Bronchial epithelial cell (primary cell): ENCODE data around the gene GOT2. TPM values are rescaled to one million over a fixed set of nuclear protein-coding genes. Genes with fewer than 3 reads are reported as not detected.
A peak's percentile ranks its signal among the peaks of the same experiment; 100 is the strongest.

Source experiments
- DNase-seq: peaks from one replicate; pipeline ENCODE4 v3.0.0-alpha.2; 2010; ENCODE audit warnings: low read depth
- FAIRE-seq: peaks from 2 replicates; lab custom pipeline; 2011; peaks lifted over from hg19 to GRCh38; lab: Jason Lieb, UNC
- H3K27me3 ChIP-seq: 2 replicates; pipeline ENCODE4 v1.5.1; 2011; ENCODE audit warnings: low read length; ENCODE audit not compliant: control insufficient read depth, insufficient read depth
- H3K36me3 ChIP-seq: 2 replicates; pipeline ENCODE4 v1.5.1; 2011; ENCODE audit warnings: low read length; ENCODE audit not compliant: control insufficient read depth, insufficient read depth
- H3K4me3 ChIP-seq: 2 replicates; pipeline ENCODE4 v1.5.1; 2011; ENCODE audit warnings: mild to moderate bottlenecking, low read depth, low read length, control low read depth
- total RNA-seq: library from RNA; depleted of rRNA; stranded (reverse); fragments of >200 nt; gene quantifications from 2 replicates; pipeline ENCODE4 v1.2.1, GENCODE V29; 2014
- TF ChIP-seq, protein P1 (sequence below): IDR thresholded peaks from 2 replicates; pipeline ENCODE4 v1.5.1; 2011; ENCODE audit warnings: mild to moderate bottlenecking, moderate library complexity, low read length, control low read depth, inconsistent platforms; ENCODE audit not compliant: insufficient read depth, severe bottlenecking

Gene GOT2
- total RNA-seq, 1 donor from 2014 or later, result 31.3 TPM

DNA sequence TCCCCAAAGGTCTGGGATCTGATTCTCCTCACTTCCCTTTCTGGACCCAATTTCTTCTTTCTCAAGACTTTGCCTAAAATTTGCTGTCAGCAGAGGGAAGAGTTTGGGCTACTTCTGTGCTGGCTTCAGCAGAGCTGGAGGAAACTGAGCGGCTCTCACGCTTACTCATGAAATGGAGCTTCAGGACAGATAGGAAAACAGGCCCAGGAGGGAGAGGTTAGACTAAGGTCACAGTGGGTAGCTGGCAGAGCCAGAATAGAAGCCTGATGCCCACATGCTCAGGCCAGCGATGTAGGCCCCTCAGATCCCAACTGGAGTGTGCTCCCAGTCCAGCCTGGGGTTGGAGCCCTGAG is 50.1 kb downstream of the GOT2 start:
- no peak for FAIRE-seq
- peak overlapping the region; percentile 98 for H3K4me3 ChIP-seq
- TF ChIP-seq, protein P1, sequence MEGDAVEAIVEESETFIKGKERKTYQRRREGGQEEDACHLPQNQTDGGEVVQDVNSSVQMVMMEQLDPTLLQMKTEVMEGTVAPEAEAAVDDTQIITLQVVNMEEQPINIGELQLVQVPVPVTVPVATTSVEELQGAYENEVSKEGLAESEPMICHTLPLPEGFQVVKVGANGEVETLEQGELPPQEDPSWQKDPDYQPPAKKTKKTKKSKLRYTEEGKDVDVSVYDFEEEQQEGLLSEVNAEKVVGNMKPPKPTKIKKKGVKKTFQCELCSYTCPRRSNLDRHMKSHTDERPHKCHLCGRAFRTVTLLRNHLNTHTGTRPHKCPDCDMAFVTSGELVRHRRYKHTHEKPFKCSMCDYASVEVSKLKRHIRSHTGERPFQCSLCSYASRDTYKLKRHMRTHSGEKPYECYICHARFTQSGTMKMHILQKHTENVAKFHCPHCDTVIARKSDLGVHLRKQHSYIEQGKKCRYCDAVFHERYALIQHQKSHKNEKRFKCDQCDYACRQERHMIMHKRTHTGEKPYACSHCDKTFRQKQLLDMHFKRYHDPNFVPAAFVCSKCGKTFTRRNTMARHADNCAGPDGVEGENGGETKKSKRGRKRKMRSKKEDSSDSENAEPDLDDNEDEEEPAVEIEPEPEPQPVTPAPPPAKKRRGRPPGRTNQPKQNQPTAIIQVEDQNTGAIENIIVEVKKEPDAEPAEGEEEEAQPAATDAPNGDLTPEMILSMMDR, result no peak
- peak; percentile 19 for DNase-seq
- peaks cover 4% of the 10 kb centered on the region for H3K36me3 ChIP-seq
- H3K27me3 ChIP-seq, result no peaks in the 10 kb centered on the region

DNA sequence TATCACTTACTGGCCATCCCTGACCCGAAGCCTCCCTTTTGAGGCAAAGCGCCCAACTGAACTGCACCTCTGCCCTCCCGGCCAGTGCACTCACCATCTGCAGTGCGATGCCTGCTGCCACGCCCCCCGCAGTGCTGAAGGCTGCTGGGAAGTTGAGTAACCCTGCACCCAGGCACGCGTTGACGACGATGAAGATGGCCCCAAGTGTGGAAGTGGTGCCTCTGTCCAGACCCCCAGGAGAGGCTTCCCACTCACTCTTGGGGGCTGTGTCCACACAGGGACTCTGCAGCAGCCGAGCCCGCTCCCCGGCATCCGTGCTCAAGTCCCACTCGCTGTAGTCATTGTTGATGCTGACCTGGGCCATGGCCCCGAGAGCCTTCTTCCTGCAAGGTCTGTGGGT is 54.4 kb downstream of the GOT2 start:
- TF ChIP-seq, protein P1, result no peak
- no peak for FAIRE-seq

DNA sequence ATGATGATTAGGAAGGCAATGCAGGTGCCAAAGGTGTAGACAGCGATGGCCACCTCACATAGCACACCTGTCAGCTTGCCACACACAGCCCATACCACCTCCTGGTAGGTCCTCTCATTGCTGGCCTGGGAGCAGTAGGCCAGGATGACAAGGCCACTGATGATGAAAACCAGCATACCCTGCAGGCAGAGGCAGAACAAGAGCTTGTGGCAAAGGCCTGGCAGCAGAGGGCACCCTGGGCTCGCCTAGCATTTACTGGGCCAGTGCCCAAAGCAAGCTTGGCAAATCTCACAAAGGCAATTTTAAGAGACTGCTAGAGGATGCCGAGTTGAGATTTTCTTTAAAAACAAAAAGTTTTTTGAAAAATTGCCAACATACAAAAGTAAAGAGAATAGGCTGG is 55.4 kb downstream of the GOT2 start:
- no peak overlapping the region for H3K4me3 ChIP-seq
- H3K36me3 ChIP-seq, result peaks cover 9% of the 10 kb centered on the region
- FAIRE-seq (no peak), DNase-seq (peak; percentile 43)
- no peaks in the 10 kb centered on the region for H3K27me3 ChIP-seq
- TF ChIP-seq, protein P1, result peak; percentile 62

More for the DNA sequence above, 54.4 kb downstream of the GOT2 start:
- Histone ChIP-seq H3K4me3 (no peak overlapping the region), H3K27me3 (no peaks in the 10 kb centered on the region), H3K36me3 (peaks cover 9% of the 10 kb centered on the region)
- no peak for DNase-seq

DNA sequence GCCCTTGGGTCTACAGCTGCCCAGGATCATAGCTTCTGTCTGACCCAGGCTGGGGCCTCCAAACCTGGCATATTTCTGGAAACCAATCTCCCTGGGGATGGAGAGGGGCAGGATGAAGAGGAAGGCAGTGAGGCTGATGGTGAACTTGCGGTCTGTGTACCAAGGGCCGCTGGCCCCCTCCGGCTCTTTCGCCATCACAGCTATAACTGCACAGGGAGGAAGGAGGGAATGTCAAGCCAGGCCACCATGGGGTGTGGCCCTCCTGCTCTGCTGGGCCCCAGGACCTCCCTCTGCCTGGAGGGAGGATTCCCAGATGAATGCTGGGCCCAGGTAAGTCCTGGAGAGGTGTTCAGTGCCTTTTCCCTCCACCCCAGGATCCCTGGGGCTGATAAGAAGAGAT is 55.8 kb downstream of the GOT2 start:
- Histone ChIP-seq H3K36me3 (peaks cover 9% of the 10 kb centered on the region), H3K27me3 (no peaks in the 10 kb centered on the region), H3K4me3 (no peak overlapping the region)
- DNase-seq, result no peak
- TF ChIP-seq, protein P1, result no peak
- FAIRE-seq, result no peak

DNA sequence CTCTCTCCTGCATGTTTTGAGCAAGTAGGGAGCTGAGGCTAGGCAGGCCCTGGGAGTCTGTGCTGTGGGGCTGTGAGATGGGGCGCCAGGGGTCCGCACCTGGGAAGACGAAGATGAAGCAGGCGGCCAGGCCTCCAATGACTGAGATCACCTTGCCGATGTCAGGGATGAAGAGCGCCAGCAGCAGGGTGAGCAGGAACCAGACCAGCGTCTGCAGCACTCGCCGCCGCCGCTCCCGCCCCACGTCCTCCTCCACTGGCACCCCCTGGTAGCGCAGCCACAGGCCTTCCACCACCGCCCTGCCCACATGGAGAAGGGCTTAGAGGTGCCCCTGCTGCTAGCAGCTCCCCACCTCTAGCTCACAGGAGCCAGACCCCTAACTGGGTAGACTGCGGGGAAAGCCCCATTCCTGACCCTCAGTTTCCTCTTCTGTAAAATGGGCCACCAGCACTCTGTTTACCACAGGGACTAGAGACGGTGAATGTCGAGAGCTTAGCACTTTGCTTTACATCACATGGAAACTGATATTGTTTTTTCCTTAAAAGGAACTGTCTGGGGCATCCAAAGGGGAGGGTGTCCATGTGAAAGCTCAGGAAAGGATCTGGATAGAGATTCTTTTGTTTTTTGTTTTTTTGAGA is 63.1 kb downstream of the GOT2 start:
- no peak for DNase-seq
- FAIRE-seq, result no peak
- Histone ChIP-seq H3K36me3 (peaks cover 4% of the 10 kb centered on the region), H3K27me3 (no peaks in the 10 kb centered on the region), H3K4me3 (no peak overlapping the region)
- TF ChIP-seq, protein P1, result no peak

DNA sequence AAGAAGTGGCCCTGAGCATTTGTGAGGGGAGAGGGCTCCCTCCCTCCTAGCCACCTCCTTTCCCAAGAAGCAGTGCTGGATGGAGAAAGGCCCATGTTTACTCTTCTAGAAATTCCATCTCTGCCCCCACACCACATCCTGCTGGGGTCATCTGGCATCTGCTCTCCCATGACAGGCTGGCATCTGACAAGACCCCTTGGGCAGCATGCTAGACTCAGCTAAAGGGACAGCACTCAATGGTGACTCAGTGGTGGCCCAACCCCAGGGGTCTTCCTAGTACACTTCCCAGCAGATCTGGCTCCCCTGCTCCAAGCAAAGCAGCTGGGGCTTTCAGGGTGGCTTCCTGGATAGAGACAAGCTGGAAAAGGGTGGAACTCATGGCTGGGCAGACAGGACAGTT is 63.9 kb downstream of the GOT2 start:
- TF ChIP-seq, protein P1, result no peak
- Histone ChIP-seq H3K36me3 (peaks cover 4% of the 10 kb centered on the region), H3K27me3 (no peaks in the 10 kb centered on the region), H3K4me3 (no peak overlapping the region)
- FAIRE-seq, result no peak
- DNase-seq, result no peak
